Chondrocyte (in vitro differentiated cells): ENCODE results near the gene SDHAF2. TPM values are rescaled to one million over a fixed set of nuclear protein-coding genes. Genes with fewer than 3 reads are reported as not detected.

Source experiments
- DNase-seq: peaks from one replicate; pipeline ENCODE4 v3.0.0; 2021; ENCODE audit warnings: mixed read lengths, low spot score
- H3K27ac Mint-ChIP-seq: one replicate; pipeline ENCODE4 v1.8.0; 2021; ENCODE audit warnings: mild to moderate bottlenecking, moderate library complexity, mixed read lengths; ENCODE audit not compliant: unreplicated experiment
- H3K27me3 Mint-ChIP-seq: 2 replicates; pipeline ENCODE4 v1.8.0; 2021; ENCODE audit warnings: low read depth, mixed read lengths
- H3K36me3 Mint-ChIP-seq: 2 replicates; pipeline ENCODE4 v1.8.0; 2021; ENCODE audit warnings: low read depth, mixed read lengths
- H3K4me1 Mint-ChIP-seq: 2 replicates; pipeline ENCODE4 v1.8.0; 2021; ENCODE audit warnings: low read depth, mild to moderate bottlenecking, mixed read lengths
- H3K4me3 Mint-ChIP-seq: one replicate; pipeline ENCODE4 v1.8.0; 2021; ENCODE audit warnings: mild to moderate bottlenecking, moderate library complexity, mixed read lengths; ENCODE audit not compliant: unreplicated experiment
- H3K9me3 Mint-ChIP-seq: 2 replicates; pipeline ENCODE4 v1.8.0; 2021; ENCODE audit warnings: low read depth, mixed read lengths
- CTCF ChIP-seq: fragments of 200-600 bp; sonication (generic); IDR thresholded peaks from 2 replicates; pipeline ENCODE4 v1.5.0; 2021; ENCODE audit warnings: antibody characterized with exemption, mild to moderate bottlenecking, moderate library complexity
- total RNA-seq: library from RNA; stranded (reverse); gene quantifications from 3 replicates; pipeline ENCODE4 v1.2.1, GENCODE V29; 2021

The SDHAF2 gene
- total RNA-seq, 1 donor from 2014 or later = 34.8 TPM

GRCh38 chr11:61468002-61468401, 38.1 kb downstream of the SDHAF2 start:
- no peak overlapping the region for H3K27ac Mint-ChIP-seq
- no peak for DNase-seq

DNA sequence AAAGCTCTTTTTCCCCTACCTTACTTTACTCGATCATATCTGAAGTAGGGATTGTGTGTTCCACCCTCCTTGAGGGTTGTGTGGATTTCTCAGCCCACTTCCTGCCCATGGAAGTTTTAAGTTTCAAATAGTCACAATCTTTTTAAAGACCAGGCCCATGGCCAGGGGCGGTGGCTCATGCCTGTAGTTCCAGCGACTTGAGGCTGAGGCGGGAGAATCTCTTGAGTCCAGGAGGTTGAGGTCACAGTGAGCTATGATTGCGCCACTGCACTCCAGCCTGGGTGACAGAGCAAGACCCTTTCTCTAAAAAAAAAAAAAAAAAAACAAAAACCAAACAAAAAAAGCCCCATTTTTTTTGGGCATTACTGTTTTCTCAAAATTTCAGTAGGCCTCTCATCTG, 42.4 kb downstream of the SDHAF2 start:
- DNase-seq = no peak

More at GRCh38 chr11:61468002-61468401, 38.1 kb downstream of the SDHAF2 start:
- no peak for TF ChIP-seq CTCF
- no peak overlapping the region for H3K4me3 Mint-ChIP-seq
- H3K9me3 Mint-ChIP-seq = no peaks in the 10 kb centered on the region
- peaks cover 15% of the 10 kb centered on the region for H3K4me1 Mint-ChIP-seq
- H3K36me3 Mint-ChIP-seq = peaks cover 9% of the 10 kb centered on the region
- no peaks in the 10 kb centered on the region for H3K27me3 Mint-ChIP-seq

DNA sequence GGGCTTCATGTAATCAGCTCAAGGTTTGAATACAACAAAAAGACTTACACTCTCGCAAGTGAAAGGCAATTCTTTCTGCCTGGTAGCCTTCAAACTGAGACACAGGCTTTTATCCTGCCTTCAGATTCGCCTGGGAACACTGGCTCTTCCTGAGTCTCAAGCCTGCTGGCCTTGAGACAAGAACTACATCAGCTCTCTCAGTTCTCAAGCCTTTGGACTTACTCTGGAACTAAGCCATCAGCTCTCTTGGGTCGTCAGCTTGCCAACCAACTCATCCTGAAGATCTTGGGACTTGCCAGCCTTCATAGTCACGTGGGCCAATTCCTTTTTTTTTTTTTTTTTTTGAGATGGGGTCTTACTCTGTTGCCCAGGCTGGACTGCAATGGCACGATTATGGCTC, 42.9 kb downstream of the SDHAF2 start:
- Mint-ChIP-seq H3K27me3 (no peaks in the 10 kb centered on the region), H3K4me3 (peak overlapping the region; percentile 6), H3K27ac (peak overlapping the region; percentile 89), H3K36me3 (peaks cover 18% of the 10 kb centered on the region), H3K9me3 (peaks cover 5% of the 10 kb centered on the region), H3K4me1 (peaks cover 25% of the 10 kb centered on the region)
- DNase-seq = no peak
- no peak for TF ChIP-seq CTCF

More for the DNA sequence above, 42.4 kb downstream of the SDHAF2 start:
- peaks cover 5% of the 10 kb centered on the region for H3K9me3 Mint-ChIP-seq
- peak overlapping the region; percentile 89 for H3K27ac Mint-ChIP-seq
- H3K4me1 Mint-ChIP-seq = peaks cover 28% of the 10 kb centered on the region
- H3K36me3 Mint-ChIP-seq = peaks cover 18% of the 10 kb centered on the region
- H3K4me3 Mint-ChIP-seq = no peak overlapping the region
- H3K27me3 Mint-ChIP-seq = no peaks in the 10 kb centered on the region
- TF ChIP-seq CTCF = no peak

DNA sequence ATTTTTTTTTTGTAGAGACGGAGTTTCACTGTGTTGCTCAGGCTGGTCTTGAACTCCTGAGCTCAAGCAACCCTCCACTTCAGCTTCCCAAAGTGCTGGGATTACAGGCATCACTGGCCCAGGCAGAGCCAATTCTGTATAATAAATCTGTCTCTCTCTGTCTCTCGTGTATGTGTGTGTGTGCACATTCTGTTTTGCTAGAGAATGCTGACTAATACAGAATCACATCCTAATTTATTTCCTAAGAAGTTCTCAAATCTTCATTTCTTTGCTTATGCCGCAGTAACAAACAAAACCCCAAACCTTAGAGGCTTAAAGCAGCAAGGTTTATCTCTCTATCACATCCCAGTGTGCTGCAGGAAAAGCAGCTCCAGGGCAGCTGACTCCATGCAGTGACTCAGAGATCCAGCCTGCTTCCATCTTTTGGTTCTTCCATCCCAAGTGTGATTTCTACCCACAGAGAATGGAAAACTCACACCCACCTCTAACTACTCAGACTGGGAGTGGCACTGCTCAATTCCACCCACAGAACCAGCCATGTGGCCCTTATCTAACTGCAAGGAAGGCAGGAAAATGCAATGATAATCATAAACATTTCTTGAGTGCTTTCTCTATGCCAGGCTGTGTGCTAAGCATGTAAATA, 43.6 kb downstream of the SDHAF2 start:
- Mint-ChIP-seq H3K4me3 (no peak overlapping the region), H3K36me3 (peaks cover 16% of the 10 kb centered on the region), H3K9me3 (peaks cover 5% of the 10 kb centered on the region)

DNA sequence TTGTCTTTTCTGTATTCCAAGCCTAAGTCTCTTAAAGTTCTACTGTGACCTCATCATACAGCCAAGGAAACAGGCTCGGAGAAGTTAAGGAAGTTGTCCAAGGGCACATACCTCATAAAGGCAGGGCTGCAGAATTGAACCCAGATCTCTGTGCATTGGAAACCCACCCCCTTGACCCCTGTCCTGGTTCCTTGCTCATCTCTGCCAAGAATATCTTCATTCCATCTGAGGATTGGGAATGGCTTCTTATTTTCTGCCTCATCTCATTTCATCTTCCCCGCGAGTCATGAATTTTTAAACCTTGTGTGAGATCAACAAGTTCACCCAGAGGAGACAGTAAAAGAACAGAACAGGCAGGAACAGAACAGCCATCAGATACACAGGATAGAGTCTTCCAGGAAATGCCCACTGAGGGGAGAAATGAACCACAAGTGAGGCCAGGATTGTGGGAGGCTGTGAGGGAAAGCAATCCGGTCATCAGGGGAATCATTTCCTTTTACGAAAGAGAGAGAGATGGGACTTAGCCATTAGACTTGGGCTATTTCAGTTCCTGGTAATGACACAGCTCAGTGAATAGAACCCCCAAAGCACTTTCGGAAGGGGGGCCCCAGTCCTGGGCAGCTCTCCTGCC, 44.2 kb downstream of the SDHAF2 start:
- DNase-seq = no peak
- Mint-ChIP-seq H3K4me1 (peaks cover 25% of the 10 kb centered on the region), H3K4me3 (no peak overlapping the region), H3K9me3 (peaks cover 5% of the 10 kb centered on the region), H3K27ac (no peak overlapping the region), H3K27me3 (no peaks in the 10 kb centered on the region), H3K36me3 (peaks cover 16% of the 10 kb centered on the region)
- no peak for TF ChIP-seq CTCF

More for the DNA sequence above, 43.6 kb downstream of the SDHAF2 start:
- H3K27me3 Mint-ChIP-seq = no peaks in the 10 kb centered on the region
- TF ChIP-seq CTCF = no peak
- peaks cover 25% of the 10 kb centered on the region for H3K4me1 Mint-ChIP-seq
- DNase-seq = no peak
- H3K27ac Mint-ChIP-seq = no peak overlapping the region
